ENCODE data around the gene VPS9D1.
"Not testable (repeated sequence)": the region's sequence is repeated elsewhere in the genome, so short reads cannot be mapped to it uniquely, and the experiment has no call there.

Gene VPS9D1

GRCh38 chr16:89691986-89692569, 28.6 kb downstream of the VPS9D1 start:
- DNase-seq: no peak

GRCh38 chr16:89691231-89691985, 29.3 kb downstream of the VPS9D1 start:
- no peak for DNase-seq

DNA sequence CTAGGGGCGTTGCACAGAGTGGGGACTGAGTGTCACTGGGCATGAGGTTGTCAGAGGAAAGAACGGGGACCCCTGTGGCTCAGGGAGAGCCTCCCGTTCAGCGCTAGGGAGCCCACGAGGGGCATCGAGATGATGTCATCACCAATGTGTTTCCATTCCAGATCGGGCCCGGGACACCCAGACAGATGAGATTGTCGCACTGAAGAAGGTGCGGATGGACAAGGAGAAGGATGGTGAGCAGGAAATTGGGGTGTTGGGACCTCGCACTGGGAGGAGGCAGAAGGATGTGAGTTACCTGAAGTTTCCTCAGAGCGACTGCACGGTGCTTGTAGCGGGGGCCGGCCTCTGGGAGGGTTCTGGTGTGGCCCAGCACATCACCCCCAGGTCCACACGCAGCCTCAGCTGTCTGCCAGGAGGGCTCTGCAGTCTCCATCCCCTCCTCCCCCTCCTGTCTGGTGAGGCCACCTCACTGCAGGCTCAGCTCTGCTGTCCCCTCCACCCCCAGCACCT, 30.3 kb downstream of the VPS9D1 start:
- no peak for DNase-seq

GRCh38 chr16:89689621-89690020, 31.1 kb downstream of the VPS9D1 start:
- not testable (repeated sequence) for DNase-seq

DNA sequence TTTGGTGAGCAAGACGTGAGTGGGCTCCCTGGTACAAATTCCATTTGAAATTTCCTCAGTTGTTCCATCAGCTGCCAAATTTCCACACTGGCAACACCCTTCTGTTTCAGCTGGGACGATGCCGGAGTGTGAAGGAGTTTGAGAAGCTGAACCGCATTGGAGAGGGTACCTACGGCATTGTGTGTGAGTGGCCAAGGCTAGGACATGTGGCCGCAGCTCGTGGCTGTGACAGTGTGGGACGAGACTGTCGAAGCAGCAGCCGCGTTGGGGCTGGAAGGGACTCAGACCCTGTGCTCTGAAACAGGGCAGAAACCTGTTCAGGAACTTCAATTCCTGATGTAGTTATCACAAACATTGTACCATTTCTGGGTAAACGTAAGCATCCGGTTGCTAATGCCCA, 31.6 kb downstream of the VPS9D1 start:
- no peak for DNase-seq

DNA sequence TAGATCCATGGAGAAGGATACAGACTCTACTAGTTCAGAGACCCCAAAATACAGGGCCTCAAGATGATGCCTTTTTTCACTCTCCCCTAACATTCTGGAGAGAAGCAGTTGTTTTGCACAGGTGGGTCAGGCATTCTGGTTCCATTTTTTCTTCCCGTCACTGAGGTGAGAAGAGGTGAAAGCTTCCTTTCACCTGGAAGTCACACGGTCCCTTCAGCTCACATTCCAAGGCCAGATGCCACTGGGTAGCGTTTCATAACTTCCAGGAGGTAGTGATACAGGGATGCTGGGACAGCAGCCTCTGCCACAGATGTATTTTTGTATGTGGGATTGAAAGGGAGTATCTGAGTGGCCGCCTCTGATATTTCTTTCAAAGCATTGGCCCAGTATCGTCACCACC, 32.3 kb downstream of the VPS9D1 start:
- no peak for DNase-seq

GRCh38 chr16:89687092-89687940, 33.4 kb downstream of the VPS9D1 start:
- DNase-seq: no peak

DNA sequence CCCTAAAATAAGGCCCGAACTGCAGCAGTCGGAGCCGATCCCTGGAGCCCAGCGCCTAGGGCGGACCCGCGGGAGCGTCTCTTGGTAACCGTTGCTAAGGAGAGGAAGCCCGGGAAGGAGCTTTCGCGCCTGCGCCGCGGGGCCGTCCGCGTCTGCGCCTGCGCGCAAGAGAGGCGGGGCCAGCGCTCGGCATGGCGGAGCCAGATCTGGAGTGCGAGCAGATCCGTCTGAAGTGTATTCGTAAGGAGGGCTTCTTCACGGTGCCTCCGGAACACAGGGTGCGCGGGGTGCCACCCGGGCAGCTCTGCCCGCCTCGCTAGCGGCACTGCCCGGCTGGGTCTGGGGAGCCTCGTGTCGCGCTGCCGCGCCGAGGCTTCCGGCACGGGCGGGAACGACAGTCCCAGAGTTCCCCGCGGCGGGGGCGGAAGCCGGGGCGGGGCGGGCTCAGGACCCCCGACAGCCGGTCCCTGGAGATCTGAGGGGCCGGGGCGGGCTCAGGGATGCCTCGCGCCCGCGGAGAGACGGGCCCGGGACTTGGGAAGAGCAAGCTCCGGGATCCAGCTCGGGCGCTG, 34.1 kb downstream of the VPS9D1 start, which contains the start of gene CDK10:
CDK10 (plus strand) TSS at position 170 of the 572 bp plus-strand sequence; CDS start at position 192, 22 bp downstream.
- peak; percentile 42 to 84 for DNase-seq

DNA sequence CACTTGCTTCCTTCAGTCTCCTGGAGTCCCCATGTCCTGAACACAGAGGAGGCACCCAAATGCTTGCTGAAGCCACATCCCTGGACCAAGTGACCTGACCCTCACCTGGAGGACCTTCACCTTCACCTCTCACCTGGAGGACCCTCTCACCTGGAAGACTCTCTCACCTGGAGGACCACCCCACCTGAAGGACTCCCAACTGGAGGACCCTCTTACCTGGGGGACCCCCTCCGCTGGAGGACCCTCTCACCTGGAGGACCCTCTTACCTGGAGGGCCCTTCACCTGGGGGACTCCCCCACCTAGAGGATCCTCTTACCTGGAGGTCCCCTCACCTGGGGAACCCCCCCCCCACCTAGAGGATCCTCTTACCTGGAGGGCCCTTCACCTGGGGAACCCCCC, 34.8 kb downstream of the VPS9D1 start:
- DNase-seq: no peak

DNA sequence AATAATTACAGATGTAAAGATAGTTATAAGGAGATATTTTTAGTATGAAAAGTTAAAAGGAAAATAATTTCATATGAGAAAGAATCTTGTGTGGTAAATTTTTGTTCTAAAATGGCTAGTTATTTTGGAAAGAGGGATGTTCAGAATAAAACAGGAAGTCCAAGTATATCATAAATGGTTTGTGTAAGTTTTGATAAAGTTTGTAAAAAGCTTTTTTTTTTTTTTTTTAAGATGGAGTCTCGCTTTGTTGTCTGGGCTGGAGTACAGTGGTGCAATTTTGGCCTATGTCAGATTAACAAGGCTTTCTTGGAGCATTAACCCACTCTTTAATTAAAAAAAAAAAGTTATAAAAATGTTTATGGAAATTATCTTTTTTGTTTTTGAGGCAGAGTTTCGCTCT, 42.4 kb downstream of the VPS9D1 start:
- DNase-seq: no peak

DNA sequence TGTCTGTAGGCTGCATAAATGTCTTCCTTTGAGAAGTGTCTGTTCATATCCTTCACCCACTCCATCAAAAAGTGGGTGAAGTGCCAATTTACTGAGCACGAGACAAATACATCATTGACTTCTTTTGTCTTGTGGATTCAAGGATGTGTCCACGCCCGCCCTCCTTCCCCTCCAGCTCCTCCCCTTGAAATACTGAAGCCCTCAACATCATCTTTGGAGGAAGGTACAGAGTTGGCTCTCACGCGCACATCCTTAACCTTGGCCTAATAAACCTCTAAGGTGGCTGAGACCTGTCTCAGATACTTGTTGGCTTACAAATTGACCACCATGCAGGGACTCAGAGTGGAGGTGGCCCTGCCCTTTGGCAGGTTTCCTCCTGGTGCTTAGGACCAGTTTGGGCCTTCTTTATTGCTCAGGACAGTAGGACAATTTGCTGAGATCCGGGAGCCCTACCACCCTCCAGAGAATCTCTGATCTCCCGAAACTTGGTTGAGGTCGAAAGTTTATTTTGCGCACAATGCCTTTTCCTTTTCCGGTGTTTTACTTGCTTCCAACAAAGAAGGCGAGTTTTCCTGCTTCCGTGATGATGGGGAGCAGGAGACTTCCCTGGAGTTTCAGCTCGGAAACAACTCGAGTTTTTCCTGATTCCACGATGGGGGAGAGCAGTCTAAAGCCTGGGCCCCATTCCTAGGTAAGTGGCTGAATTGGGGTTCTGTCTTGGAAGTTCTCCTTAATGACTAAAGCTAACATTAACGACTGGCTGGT, 48.3 kb downstream of the VPS9D1 start:
- no peak for DNase-seq

DNA sequence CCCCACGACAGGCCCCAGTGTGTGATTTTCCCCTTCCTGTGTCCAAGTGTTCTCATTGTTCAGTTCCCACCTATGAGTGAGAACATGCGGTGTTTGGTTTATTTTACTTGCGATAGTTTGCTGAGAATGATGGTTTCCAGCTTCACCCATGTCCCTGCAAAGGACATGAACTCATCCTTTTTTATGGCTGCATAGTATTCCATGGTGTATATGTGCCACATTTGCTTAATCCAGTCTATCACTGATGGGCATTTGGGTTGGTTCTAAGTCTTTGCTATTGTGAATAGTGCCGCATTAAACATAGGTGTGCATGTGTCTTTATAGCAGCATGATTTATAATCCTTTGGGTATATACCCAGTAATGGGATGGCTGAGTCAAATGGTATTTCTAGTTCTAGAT, 49.1 kb downstream of the VPS9D1 start:
- DNase-seq: not testable (repeated sequence)

GRCh38 chr16:89670496-89671431, 49.9 kb downstream of the VPS9D1 start:
- no peak for DNase-seq

DNA sequence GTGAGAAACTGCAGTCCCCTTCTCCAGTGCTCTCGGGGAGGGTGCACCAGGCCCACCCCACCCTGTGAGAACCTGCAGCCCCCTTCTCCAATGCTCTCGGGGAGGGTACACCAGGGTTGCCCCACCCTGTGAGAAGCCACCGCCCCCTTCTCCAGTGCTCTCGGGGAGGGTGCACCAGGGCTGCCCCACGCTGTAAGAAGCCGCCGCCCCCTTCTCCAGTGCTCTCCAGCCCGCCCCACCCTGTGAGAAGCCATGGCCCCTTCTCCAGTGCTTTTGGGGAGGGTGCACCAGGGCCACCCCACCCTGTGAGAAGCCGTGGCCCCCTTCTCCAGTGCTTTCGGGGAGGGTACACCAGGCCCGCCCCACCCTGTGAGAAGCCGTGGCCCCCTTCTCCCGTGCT, 50.9 kb downstream of the VPS9D1 start:
- DNase-seq: no peak

DNA sequence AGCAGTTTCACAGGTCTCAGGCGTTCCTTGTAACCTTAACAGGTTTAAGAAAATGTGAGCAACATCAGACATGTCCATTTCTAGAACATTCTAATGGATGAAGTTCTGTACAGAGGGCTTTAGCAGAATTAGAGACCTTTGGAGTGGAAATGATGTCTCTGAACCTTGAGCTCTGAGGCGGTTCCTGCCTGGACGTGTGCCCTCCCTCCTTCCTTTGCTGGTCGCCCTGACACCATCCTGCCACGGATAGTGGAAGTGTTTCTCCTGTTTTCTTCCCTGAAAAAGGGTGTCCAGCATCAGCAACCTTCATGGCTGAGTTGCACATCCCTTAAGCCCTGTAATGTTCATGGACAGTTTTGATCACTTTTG, 51.9 kb downstream of the VPS9D1 start:
- DNase-seq: no peak

DNA sequence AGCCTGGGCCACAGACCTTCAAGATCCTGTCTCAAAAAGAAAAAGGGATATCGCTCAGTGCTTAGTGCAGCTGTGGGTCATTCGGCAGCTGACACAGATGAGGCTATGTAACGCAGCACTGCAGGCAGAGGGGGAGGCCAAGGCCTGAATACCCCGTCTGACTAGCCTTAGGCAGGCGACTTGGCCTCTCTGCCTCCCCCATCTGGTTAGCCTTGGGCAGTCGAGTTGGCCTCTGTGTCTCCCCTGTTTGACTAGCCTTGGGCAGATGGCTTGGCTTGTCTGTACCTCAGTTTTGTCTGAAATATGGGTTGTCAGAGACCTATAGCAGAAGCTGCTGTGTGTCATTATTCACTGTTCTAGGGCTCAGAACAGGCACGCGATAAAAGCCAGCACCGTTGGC, 53.1 kb downstream of the VPS9D1 start:
- DNase-seq: no peak

DNA sequence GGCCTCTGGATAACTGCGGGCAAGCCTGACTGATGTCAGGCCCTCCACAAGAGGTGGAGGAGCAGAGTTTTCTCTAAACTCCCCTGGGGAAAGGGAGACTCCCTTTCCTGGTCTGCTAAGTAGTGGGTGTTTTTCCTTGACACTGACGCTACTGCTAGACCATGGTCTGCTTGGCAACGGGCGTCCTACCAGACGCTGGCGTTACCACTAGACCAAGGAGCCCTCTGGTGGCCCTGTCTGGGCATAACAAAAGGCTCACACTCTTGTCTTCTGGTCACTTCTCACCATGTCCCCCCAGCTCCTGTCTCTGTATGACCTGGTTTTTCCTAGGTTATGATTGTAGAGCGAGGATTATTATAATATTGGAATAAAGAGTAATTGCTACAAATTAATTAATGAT, 53.7 kb downstream of the VPS9D1 start:
- not testable (repeated sequence) for DNase-seq

DNA sequence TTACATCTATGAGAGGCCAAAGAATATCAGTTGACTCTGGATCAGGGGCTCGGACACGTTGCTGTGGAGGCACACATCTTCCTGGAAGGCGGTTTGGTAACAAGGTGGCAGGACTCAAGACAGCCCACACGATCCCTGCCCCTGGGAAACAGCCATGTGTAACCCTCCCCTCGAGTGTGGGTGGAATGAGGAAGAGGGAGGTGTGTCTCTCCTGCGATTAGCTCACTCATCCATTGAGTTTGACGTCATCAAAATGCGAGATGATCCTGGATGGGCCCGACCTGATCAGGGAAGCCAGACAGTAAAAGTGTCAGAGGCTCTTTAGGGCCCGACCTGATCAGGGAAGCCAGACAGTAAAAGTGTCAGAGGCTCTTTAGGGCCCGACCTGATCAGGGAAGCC, 56.5 kb downstream of the VPS9D1 start:
- DNase-seq: not testable (repeated sequence)

DNA sequence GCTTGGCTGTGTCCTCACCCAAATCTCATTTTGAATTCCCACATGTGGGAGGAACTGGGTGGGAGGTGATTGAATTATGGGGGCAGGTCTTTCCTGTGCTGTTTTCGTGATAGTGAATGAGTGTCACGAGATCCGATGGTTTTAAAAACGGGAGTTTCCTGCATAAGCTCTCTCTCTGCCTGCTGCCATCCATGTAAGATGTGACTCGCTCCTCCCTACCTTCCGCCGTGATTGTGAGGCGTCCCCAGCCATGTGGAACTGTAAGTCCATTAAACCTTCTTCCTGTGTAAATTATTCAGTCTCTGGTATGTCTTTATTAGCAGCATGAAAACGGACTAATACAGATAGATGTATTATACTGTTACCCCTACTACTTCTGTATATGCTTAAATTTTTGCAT, 59.5 kb downstream of the VPS9D1 start:
- no peak for DNase-seq

DNA sequence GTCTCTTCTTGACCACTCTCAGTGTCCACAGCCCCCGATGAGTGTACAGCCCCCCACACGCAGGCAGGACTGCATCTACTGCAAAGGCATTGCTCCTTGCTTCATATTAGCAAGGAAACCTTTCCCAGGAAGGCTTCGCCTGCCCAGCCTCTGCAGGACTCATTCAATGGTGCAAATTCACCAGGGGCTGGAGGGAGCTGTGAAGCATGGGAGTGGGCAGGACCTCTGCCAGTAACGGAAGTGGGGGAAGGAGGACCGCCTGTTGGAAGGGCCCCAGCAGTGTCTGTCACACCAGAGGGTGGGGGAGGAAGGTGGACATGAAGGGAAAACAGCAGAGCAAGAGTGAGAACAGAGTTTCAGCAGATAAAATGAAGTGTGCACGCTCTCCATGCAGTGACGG, 60.6 kb downstream of the VPS9D1 start:
- no peak for DNase-seq

DNA sequence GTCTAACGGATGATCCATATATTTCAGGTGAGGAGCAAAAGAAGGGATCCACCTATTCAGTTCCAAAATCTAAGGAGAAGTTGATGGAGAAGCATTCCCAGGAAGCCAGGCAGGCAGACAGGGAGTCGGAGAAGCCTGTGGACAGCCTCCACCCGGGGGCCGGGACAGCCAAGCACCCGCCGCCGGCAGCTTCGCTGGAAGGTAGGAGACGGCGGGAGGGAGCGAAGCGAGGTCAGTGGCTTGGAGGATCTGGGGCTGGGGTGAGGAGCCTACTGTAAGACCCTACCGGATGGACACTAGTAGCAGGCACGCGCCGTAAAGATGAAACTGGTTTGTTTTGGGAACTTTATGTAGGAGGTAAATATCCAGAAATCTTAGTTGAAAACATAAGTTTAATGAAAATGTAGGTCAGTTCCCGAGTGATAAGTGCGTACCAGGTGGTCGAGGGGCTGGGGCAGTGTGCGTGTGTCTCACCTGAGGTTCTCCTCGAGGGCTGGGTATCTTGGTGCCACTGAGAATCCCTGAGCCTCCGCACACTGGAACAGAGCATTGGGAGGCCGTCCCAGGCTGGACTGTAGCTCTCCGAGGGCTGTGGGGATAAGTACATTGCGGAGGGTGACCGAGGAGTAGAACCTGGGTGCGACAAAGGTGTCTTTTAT, 62.3 kb downstream of the VPS9D1 start:
- DNase-seq: no peak
